Panc1 (cell line): ENCODE measurements around the gene FYN. TPM values are rescaled to one million over a fixed set of nuclear protein-coding genes. Genes with fewer than 3 reads are reported as not detected.

ENCODE experiments used
- ATAC-seq: fragments of 200-7000 bp; cut with Tn5 transposase; 2 replicates; pipeline ENCODE4 v1.9.1; 2020; ENCODE audit warnings: mild to moderate bottlenecking, moderate library complexity
- BruUV-seq: library from RNA; stranded (reverse); fragments of 400-500 nt; replicated peaks from 2 replicates; lab custom pipeline; 2021; lab: Mats Ljungman, UMichigan
- CTCF ChIA-PET: fragments of 300-600 bp; sonication (Branson Sonifier 250); formaldehyde crosslinking; loops from one replicate; lab custom pipeline; 2022; ENCODE audit warnings: antibody characterized with exemption; lab: Charles Lee
- POLR2A ChIA-PET: fragments of 300-600 bp; sonication (Branson Sonifier 250); formaldehyde crosslinking; loops from one replicate; lab custom pipeline; 2022; ENCODE audit warnings: antibody characterized with exemption; lab: Charles Lee
- DNase-seq: peaks from one replicate; pipeline ENCODE4 v3.0.0-alpha.2; 2010; ENCODE audit warnings: low read depth, low spot score
- H3K27ac ChIP-seq: 2 replicates; pipeline ENCODE4 v1.5.1; 2011; ENCODE audit warnings: mild to moderate bottlenecking, low read length, inconsistent platforms
- H3K27me3 ChIP-seq: fragments of 200-500 bp; sonication (Bioruptor generic); 2 replicates; pipeline ENCODE4 v1.6.0; 2014; ENCODE audit warnings: low read length, inconsistent platforms; ENCODE audit not compliant: control insufficient read depth, insufficient read depth
- H3K36me3 ChIP-seq: fragments of 200-500 bp; sonication (Bioruptor generic); 2 replicates; pipeline ENCODE4 v1.5.1; 2014; ENCODE audit warnings: inconsistent platforms, mild to moderate bottlenecking, low read length, moderate library complexity; ENCODE audit not compliant: control insufficient read depth, insufficient read depth
- H3K4me1 ChIP-seq: 2 replicates; pipeline ENCODE4 v1.5.1; 2011; ENCODE audit warnings: inconsistent platforms, mild to moderate bottlenecking, low read length, moderate library complexity; ENCODE audit not compliant: control insufficient read depth, insufficient read depth
- H3K4me3 ChIP-seq, 2 experiments: 2 replicates each; pipeline ENCODE4 v1.5.1; 2011 to 2012; ENCODE audit warnings: low read depth in 2 of 2, low read length in 2 of 2, mild to moderate bottlenecking in 2 of 2, inconsistent platforms in 1 of 2, moderate library complexity in 1 of 2
- H3K9me3 ChIP-seq: fragments of 200-500 bp; sonication (Bioruptor generic); 2 replicates; pipeline ENCODE4 v1.5.1; 2014; ENCODE audit warnings: low read depth, mild to moderate bottlenecking, inconsistent platforms, low read length, moderate library complexity; ENCODE audit not compliant: control insufficient read depth, insufficient read depth
- CTCF ChIP-seq: fragments of 450-650 bp; IDR thresholded peaks from 2 replicates; pipeline ENCODE4 v1.5.1; 2017; ENCODE audit warnings: mild to moderate bottlenecking
- POLR2AphosphoS5 ChIP-seq: IDR thresholded peaks from 2 replicates; pipeline ENCODE4 v1.6.1; 2012; ENCODE audit warnings: mild to moderate bottlenecking, low read depth, low read length, moderate library complexity
- SIN3A ChIP-seq: IDR thresholded peaks from 2 replicates; pipeline ENCODE4 v1.6.1; 2012; ENCODE audit warnings: low read depth, mild to moderate bottlenecking, low read length, moderate library complexity, borderline replicate concordance; ENCODE audit not compliant: insufficient read depth
- TCF7L2 ChIP-seq: IDR thresholded peaks from 2 replicates; pipeline ENCODE4 v1.6.1; 2011; ENCODE audit warnings: mild to moderate bottlenecking, low read depth, low read length, inconsistent platforms
- in situ Hi-C: cut with HindIII; loops from 2 replicates; pipeline ENCODE4 v1.10.0; 2016; ENCODE audit warnings: low sequenced_read_pairs, low pct_unique_long_range_greater_than_20kb
- intact Hi-C: fragments of 100-400 bp; cut with micrococcal nuclease; formaldehyde crosslinking; loops from one replicate; pipeline ENCODE4 v1.10.0; 2022; ENCODE audit not compliant: unreplicated experiment
- total RNA-seq: library from RNA; stranded (reverse); gene quantifications from one replicate; pipeline ENCODE4 v1.2.1, GENCODE V29; 2021; ENCODE audit not compliant: unreplicated experiment
- TF ChIP-seq, protein P1 (sequence below), 2 experiments: IDR thresholded peaks; 2 replicates each; pipeline ENCODE4 v1.6.1; 2011 to 2012; ENCODE audit warnings: low read depth in 2 of 2, control low read depth in 1 of 2, low read length in 1 of 2, mild to moderate bottlenecking in 1 of 2, moderate library complexity in 1 of 2; ENCODE audit not compliant: insufficient read depth in 1 of 2

The FYN gene
- total RNA-seq, 1 experiment from 2014 or later = 4.2 TPM

DNA sequence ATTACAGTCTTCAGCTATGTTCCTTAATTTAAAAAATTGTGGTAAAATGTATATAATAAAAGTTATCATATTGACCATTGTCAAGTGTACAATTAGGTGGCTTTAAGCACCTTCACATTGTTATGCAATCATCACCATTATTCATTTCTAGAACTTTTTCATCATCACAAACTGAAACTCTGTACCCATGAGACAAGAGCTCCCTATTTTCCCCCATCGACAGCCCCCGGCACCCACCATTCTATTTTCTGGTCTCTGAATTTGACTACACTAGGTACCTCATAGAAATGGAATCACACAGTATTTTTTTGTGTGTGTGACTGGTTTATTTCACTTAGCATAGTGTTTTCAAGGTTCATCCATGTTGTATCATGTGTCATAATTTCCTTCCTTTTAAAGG is 39.7 kb upstream of the FYN start:
- ChIA-PET POLR2A (no interaction called here), CTCF (no interaction called here)
- Histone ChIP-seq H3K36me3 (no peaks in the 10 kb centered on the region), H3K27me3 (peaks cover 18% of the 10 kb centered on the region), H3K4me1 (no peaks in the 10 kb centered on the region), H3K27ac (no peak overlapping the region), H3K4me3 (no peak overlapping the region), H3K9me3 (no peaks in the 10 kb centered on the region)
- intact Hi-C loops = no loop called here
- TF ChIP-seq TCF7L2 (no peak), CTCF (no peak), SIN3A (no peak), POLR2AphosphoS5 (no peak)
- TF ChIP-seq, protein P1, sequence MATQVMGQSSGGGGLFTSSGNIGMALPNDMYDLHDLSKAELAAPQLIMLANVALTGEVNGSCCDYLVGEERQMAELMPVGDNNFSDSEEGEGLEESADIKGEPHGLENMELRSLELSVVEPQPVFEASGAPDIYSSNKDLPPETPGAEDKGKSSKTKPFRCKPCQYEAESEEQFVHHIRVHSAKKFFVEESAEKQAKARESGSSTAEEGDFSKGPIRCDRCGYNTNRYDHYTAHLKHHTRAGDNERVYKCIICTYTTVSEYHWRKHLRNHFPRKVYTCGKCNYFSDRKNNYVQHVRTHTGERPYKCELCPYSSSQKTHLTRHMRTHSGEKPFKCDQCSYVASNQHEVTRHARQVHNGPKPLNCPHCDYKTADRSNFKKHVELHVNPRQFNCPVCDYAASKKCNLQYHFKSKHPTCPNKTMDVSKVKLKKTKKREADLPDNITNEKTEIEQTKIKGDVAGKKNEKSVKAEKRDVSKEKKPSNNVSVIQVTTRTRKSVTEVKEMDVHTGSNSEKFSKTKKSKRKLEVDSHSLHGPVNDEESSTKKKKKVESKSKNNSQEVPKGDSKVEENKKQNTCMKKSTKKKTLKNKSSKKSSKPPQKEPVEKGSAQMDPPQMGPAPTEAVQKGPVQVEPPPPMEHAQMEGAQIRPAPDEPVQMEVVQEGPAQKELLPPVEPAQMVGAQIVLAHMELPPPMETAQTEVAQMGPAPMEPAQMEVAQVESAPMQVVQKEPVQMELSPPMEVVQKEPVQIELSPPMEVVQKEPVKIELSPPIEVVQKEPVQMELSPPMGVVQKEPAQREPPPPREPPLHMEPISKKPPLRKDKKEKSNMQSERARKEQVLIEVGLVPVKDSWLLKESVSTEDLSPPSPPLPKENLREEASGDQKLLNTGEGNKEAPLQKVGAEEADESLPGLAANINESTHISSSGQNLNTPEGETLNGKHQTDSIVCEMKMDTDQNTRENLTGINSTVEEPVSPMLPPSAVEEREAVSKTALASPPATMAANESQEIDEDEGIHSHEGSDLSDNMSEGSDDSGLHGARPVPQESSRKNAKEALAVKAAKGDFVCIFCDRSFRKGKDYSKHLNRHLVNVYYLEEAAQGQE (IDR thresholded peaks at IDR 0.05; ENCODE audit: insufficient read depth in 1 of 2, low read depth in 2 of 2, low read length in 1 of 2) = no peak
- DNase-seq = no peak
- no TSS peak for BruUV-seq
- in situ Hi-C loops = no loop called here
- ATAC-seq = no peak

- Histone ChIP-seq H3K36me3 (no peaks in the 10 kb centered on the region), H3K27ac (no peak overlapping the region), H3K4me3 (no peak overlapping the region), H3K27me3 (peaks cover 18% of the 10 kb centered on the region), H3K9me3 (no peaks in the 10 kb centered on the region), H3K4me1 (no peaks in the 10 kb centered on the region)
- in situ Hi-C loops = no loop called here
- no peak for TF ChIP-seq SIN3A
- TF ChIP-seq POLR2AphosphoS5 = no peak
- TF ChIP-seq TCF7L2 = no peak
- TF ChIP-seq, protein P1 (IDR thresholded peaks at IDR 0.05; ENCODE audit: insufficient read depth in 1 of 2, low read depth in 2 of 2, low read length in 1 of 2) = no peak
- TF ChIP-seq CTCF = no peak
- no peak for ATAC-seq
- CTCF ChIA-PET = no interaction called here
- DNase-seq = no peak
- intact Hi-C loops = no loop called here
- POLR2A ChIA-PET = interaction anchor here (0.6 kb wide), 1 partner anchor 323 kb away, joined by 3 read pairs; no protein-coding TSS in a partner anchor
- no TSS peak for BruUV-seq
These were observed 38.2 kb upstream of the FYN start for GRCh38 chr6:111911428-111911827.
